ENCODE results near the gene TP53RK. TPM values are rescaled to one million over a fixed set of nuclear protein-coding genes. Genes with fewer than 3 reads are reported as not detected.

TP53RK gene
- total RNA-seq, 1 donor, result 21.0 TPM

GRCh38 chr20:46683011-46683667, 6.1 kb downstream of the TP53RK start:
- Histone ChIP-seq H3K27me3 (ENCODE audit: insufficient read depth, low read length) (no peaks in the 10 kb centered on the region), H3K4me3 (ENCODE audit: insufficient read depth, low read length) (peak overlapping the region; percentile 71), H3K9me3 (ENCODE audit: low read depth, low read length) (no peaks in the 10 kb centered on the region), H4K20me1 (ENCODE audit: insufficient read depth, low read length) (peaks cover 37% of the 10 kb centered on the region), H3K27ac (ENCODE audit: low read depth, low read length) (no peak overlapping the region), H3K4me2 (ENCODE audit: insufficient read depth, low read length) (peak overlapping the region; percentile 88), H3K79me2 (ENCODE audit: insufficient read depth, low read length) (peaks cover 49% of the 10 kb centered on the region), H3K4me1 (ENCODE audit: insufficient read depth, low read length) (peaks cover 10% of the 10 kb centered on the region), H2AFZ (ENCODE audit: low read length) (no peak overlapping the region), H3K36me3 (ENCODE audit: insufficient read depth, low read length) (peaks cover 22% of the 10 kb centered on the region)
- DNase-seq (ENCODE audit: insufficient read length, low spot score, missing footprints), result no peak
- TF ChIP-seq CTCF (IDR thresholded peaks at IDR 0.05; ENCODE audit: extremely low read depth, low read depth, low read length), result no peak

GRCh38 chr20:46682063-46682821, 7.0 kb downstream of the TP53RK start:
- H4K20me1 ChIP-seq (ENCODE audit: insufficient read depth, low read length), result peaks cover 29% of the 10 kb centered on the region
- TF ChIP-seq CTCF (IDR thresholded peaks at IDR 0.05; ENCODE audit: extremely low read depth, low read depth, low read length), result no peak
- H3K27ac ChIP-seq (ENCODE audit: low read depth, low read length), result no peak overlapping the region
- H3K4me1 ChIP-seq (ENCODE audit: insufficient read depth, low read length), result peaks cover 1% of the 10 kb centered on the region
- no peak for DNase-seq (ENCODE audit: insufficient read length, low spot score, missing footprints)
- no peaks in the 10 kb centered on the region for H3K27me3 ChIP-seq (ENCODE audit: insufficient read depth, low read length)
- no peak overlapping the region for H2AFZ ChIP-seq (ENCODE audit: low read length)
- peaks cover 22% of the 10 kb centered on the region for H3K36me3 ChIP-seq (ENCODE audit: insufficient read depth, low read length)
- peaks cover 40% of the 10 kb centered on the region for H3K79me2 ChIP-seq (ENCODE audit: insufficient read depth, low read length)
- H3K4me3 ChIP-seq (ENCODE audit: insufficient read depth, low read length), result no peak overlapping the region
- no peaks in the 10 kb centered on the region for H3K9me3 ChIP-seq (ENCODE audit: low read depth, low read length)
- H3K4me2 ChIP-seq (ENCODE audit: insufficient read depth, low read length), result no peak overlapping the region

GRCh38 chr20:46681032-46681854, 8.0 kb downstream of the TP53RK start:
- peak; percentile 84 for TF ChIP-seq CTCF (IDR thresholded peaks at IDR 0.05; ENCODE audit: extremely low read depth, low read depth, low read length)
- no peaks in the 10 kb centered on the region for H3K9me3 ChIP-seq (ENCODE audit: low read depth, low read length)
- no peaks in the 10 kb centered on the region for H3K4me1 ChIP-seq (ENCODE audit: insufficient read depth, low read length)
- peaks cover 23% of the 10 kb centered on the region for H4K20me1 ChIP-seq (ENCODE audit: insufficient read depth, low read length)
- H3K4me2 ChIP-seq (ENCODE audit: insufficient read depth, low read length), result no peak overlapping the region
- H3K79me2 ChIP-seq (ENCODE audit: insufficient read depth, low read length), result peaks cover 30% of the 10 kb centered on the region
- H3K27me3 ChIP-seq (ENCODE audit: insufficient read depth, low read length), result no peaks in the 10 kb centered on the region
- no peak overlapping the region for H3K27ac ChIP-seq (ENCODE audit: low read depth, low read length)
- H3K4me3 ChIP-seq (ENCODE audit: insufficient read depth, low read length), result no peak overlapping the region
- DNase-seq (ENCODE audit: insufficient read length, low spot score, missing footprints), result no peak
- H2AFZ ChIP-seq (ENCODE audit: low read length), result no peak overlapping the region
- H3K36me3 ChIP-seq (ENCODE audit: insufficient read depth, low read length), result peaks cover 16% of the 10 kb centered on the region
